Measurements from ENCODE around the gene TEX29. TPM values are rescaled to one million over a fixed set of nuclear protein-coding genes. Genes with fewer than 3 reads are reported as not detected.

The TEX29 gene
- total and polyA plus RNA-seq, 2 of the 4 experiments (the other 2 are of a cell fraction): 0.46 TPM; not detected in 1

- Histone ChIP-seq H2BK15ac (ENCODE audit: low read depth, low read length) (no peak overlapping the region), H3K14ac (replicated peaks; ENCODE audit: low read depth, low read length) (no peak overlapping the region), H2BK120ac (ENCODE audit: low read depth, low read length) (no peak overlapping the region), H3K18ac (ENCODE audit: low read depth, low read length) (no peak overlapping the region), H2BK20ac (ENCODE audit: low read depth, low read length) (no peak overlapping the region), H4K91ac (ENCODE audit: insufficient read depth, low read depth, low read length) (no peak overlapping the region), H3K23ac (ENCODE audit: low read depth, low read length) (no peak overlapping the region), H3K9ac (ENCODE audit: low read depth, low read length) (no peak overlapping the region), H3K4me1 (ENCODE audit: control insufficient read depth, insufficient read depth, low read length) (no peaks in the 10 kb centered on the region), H3K56ac (ENCODE audit: extremely low read depth, insufficient read depth, low read length) (no peak overlapping the region), H4K20me1 (ENCODE audit: insufficient read depth, low read length) (no peaks in the 10 kb centered on the region), H4K8ac (ENCODE audit: low read depth in 2 of 2, low read length in 2 of 2) (no peak overlapping the region), H2AK5ac (ENCODE audit: low read depth, low read length) (no peak overlapping the region), H3K4me2 (ENCODE audit: low read depth, low read length) (no peak overlapping the region), H3K9me1 (ENCODE audit: insufficient read depth, low read length) (0 out of 2 replicates have a peak, but pooled peaks cover 2% of the 10 kb centered on the region), H3K9me3 (ENCODE audit: control insufficient read depth, insufficient read depth, low read length) (peaks cover 3% of the 10 kb centered on the region; the same call in 1 of the 2 replicates), H2AK9ac (replicated peaks; ENCODE audit: low read depth, low read length, poor library complexity) (no peak overlapping the region), H2BK5ac (ENCODE audit: low read depth, low read length, poor library complexity, severe bottlenecking) (no peak overlapping the region), H3K27me3 (ENCODE audit: control insufficient read depth, insufficient read depth, low read length) (no peaks in the 10 kb centered on the region; the same call in 1 of the 2 replicates), H2AFZ (replicated peaks; ENCODE audit: low read length, poor library complexity) (no peak overlapping the region), H3K36me3 (ENCODE audit: control insufficient read depth, insufficient read depth, low read length) (no peaks in the 10 kb centered on the region), H4K5ac (ENCODE audit: low read depth, low read length) (no peak overlapping the region), H3K4ac (ENCODE audit: low read depth, low read length) (no peak overlapping the region), H3K27ac (ENCODE audit: insufficient read depth, low read length) (no peak overlapping the region), H3K79me1 (ENCODE audit: low read depth in 1 of 2, low read length in 2 of 2) (no peaks in the 10 kb centered on the region), H3K4me3 (ENCODE audit: insufficient read depth, low read depth, low read length) (no peak overlapping the region)
- no TSS peak for BruUV-seq (replicated peaks)
- CTCF ChIA-PET: no interaction called here
- DNase-seq (no peak), ATAC-seq (ENCODE audit: low read depth) (no peak)
- intact Hi-C loops (cut with micrococcal nuclease) (no loop called here), in situ Hi-C loops (cut with MboI; ENCODE audit: low sequenced_read_pairs) (no loop called here), dilution Hi-C loops (cut with HindIII; ENCODE audit: low sequenced_read_pairs, unreplicated experiment) (no loop called here)
- POLR2A ChIA-PET (ENCODE audit: unreplicated experiment): no interaction called here
- no CpG with 5 or more reads among the region's 6 CpGs for WGBS, 2 experiments (ENCODE audit: extremely low coverage in 2 of 2, insufficient read length in 1 of 2)
- TF ChIP-seq CTCF (conservative IDR thresholded peaks at IDR 0.05; ENCODE audit: low read depth, low read length): no peak
- TF ChIP-seq RFX5 (IDR thresholded peaks at IDR 0.05; ENCODE audit: low read depth, low read length): no peak
- TF ChIP-seq CHD1 (IDR thresholded peaks at IDR 0.05; ENCODE audit: low read depth, low read length): no peak
- TF ChIP-seq MXI1 (IDR thresholded peaks at IDR 0.05; ENCODE audit: borderline replicate concordance, low read depth, low read length): no peak
- no peak for TF ChIP-seq RCOR1 (IDR thresholded peaks at IDR 0.05; ENCODE audit: insufficient replicate concordance, low read length)
- no peak for TF ChIP-seq BHLHE40 (IDR thresholded peaks at IDR 0.05; ENCODE audit: low read depth, low read length)
- TF ChIP-seq NFE2L2 (IDR thresholded peaks at IDR 0.05; ENCODE audit: low read depth, low read length): no peak
- no peak for TF ChIP-seq MAZ (IDR thresholded peaks at IDR 0.05; ENCODE audit: borderline replicate concordance, low read depth, low read length)
- TF ChIP-seq SMC3 (IDR thresholded peaks at IDR 0.05; ENCODE audit: low read depth, low read length): no peak
- TF ChIP-seq RAD21 (IDR thresholded peaks at IDR 0.05; ENCODE audit: low read length): no peak
- TF ChIP-seq MAFK (IDR thresholded peaks at IDR 0.05; ENCODE audit: low read depth, low read length): no peak
- TF ChIP-seq FOS (IDR thresholded peaks at IDR 0.05; ENCODE audit: low read depth, low read length): no peak
- TF ChIP-seq CEBPB (IDR thresholded peaks at IDR 0.05; ENCODE audit: low read depth, low read length): no peak
- TF ChIP-seq ELK1 (IDR thresholded peaks at IDR 0.05; ENCODE audit: borderline replicate concordance, low read depth, low read length): no peak
- no peak for TF ChIP-seq POLR2A (IDR thresholded peaks at IDR 0.05; ENCODE audit: low read depth, low read length)
- no peak for TF ChIP-seq USF2 (IDR thresholded peaks at IDR 0.05; ENCODE audit: low read depth, low read length)
Observed at GRCh38 chr13:111385183-111385857, 64.9 kb downstream of the TEX29 start.

Measured in IMR-90 (cell line).